GM06990 (cell line): ENCODE results near the gene NYAP2.

Experiments
- DNase-seq: peaks from one replicate; pipeline ENCODE4 v3.0.0-alpha.2; 2011; ENCODE audit not compliant: insufficient read length; ENCODE audit errors: extremely low read depth
- H3K27me3 ChIP-seq: replicated peaks from 2 replicates; pipeline ENCODE4 v1.6.0; 2011; ENCODE audit warnings: low read length; ENCODE audit not compliant: control insufficient read depth, insufficient read depth
- H3K36me3 ChIP-seq: 2 replicates; pipeline ENCODE4 v1.5.1; 2011; ENCODE audit warnings: low read length; ENCODE audit not compliant: control insufficient read depth, insufficient read depth
- H3K4me3 ChIP-seq: replicated peaks from 2 replicates; pipeline ENCODE4 v1.5.1; 2011; ENCODE audit warnings: low read depth, mild to moderate bottlenecking, control low read depth, low read length
- CTCF ChIP-seq: IDR thresholded peaks from 2 replicates; pipeline ENCODE4 v1.5.1; 2011; ENCODE audit warnings: low read length, control low read depth, mild to moderate bottlenecking, inconsistent platforms; ENCODE audit not compliant: insufficient read depth, poor library complexity, severe bottlenecking

Gene NYAP2

GRCh38 chr2:225415341-225415740 lies 15.8 kb downstream of the NYAP2 start:
- no peak for TF ChIP-seq CTCF
- no peaks in the 10 kb centered on the region for H3K27me3 ChIP-seq
- no peaks in the 10 kb centered on the region for H3K36me3 ChIP-seq
- DNase-seq: no peak
- H3K4me3 ChIP-seq: no peak overlapping the region

GRCh38 chr2:225415792-225416191 lies 16.3 kb downstream of the NYAP2 start:
- Histone ChIP-seq H3K36me3 (no peaks in the 10 kb centered on the region), H3K27me3 (no peaks in the 10 kb centered on the region), H3K4me3 (no peak overlapping the region)
- no peak for TF ChIP-seq CTCF
- no peak for DNase-seq

- no peaks in the 10 kb centered on the region for H3K27me3 ChIP-seq
- H3K4me3 ChIP-seq: no peak overlapping the region
- no peaks in the 10 kb centered on the region for H3K36me3 ChIP-seq
- TF ChIP-seq CTCF: no peak
- no peak for DNase-seq
Measured at GRCh38 chr2:225416616-225417367, 17.3 kb downstream of the NYAP2 start.

- no peak for TF ChIP-seq CTCF
- H3K36me3 ChIP-seq: no peaks in the 10 kb centered on the region
- H3K4me3 ChIP-seq: no peak overlapping the region
- H3K27me3 ChIP-seq: no peaks in the 10 kb centered on the region
- no peak for DNase-seq
Measured at GRCh38 chr2:225419033-225419432, 19.5 kb downstream of the NYAP2 start.

- no peak for TF ChIP-seq CTCF
- no peak overlapping the region for H3K4me3 ChIP-seq
- no peaks in the 10 kb centered on the region for H3K27me3 ChIP-seq
- DNase-seq: no peak
- H3K36me3 ChIP-seq: no peaks in the 10 kb centered on the region
Measured at GRCh38 chr2:225422145-225422544, 22.6 kb downstream of the NYAP2 start.

GRCh38 chr2:225425284-225425683 lies 25.8 kb downstream of the NYAP2 start:
- TF ChIP-seq CTCF: no peak
- no peak overlapping the region for H3K4me3 ChIP-seq
- H3K36me3 ChIP-seq: no peaks in the 10 kb centered on the region
- no peaks in the 10 kb centered on the region for H3K27me3 ChIP-seq
- DNase-seq: no peak
